Measurements from ENCODE around the gene LILRB3.
"Not testable (repeated sequence)": the region's sequence is repeated elsewhere in the genome, so short reads cannot be mapped to it uniquely, and the experiment has no call there.

The LILRB3 gene

GRCh38 chr19:54242234-54242633 lies 19.4 kb upstream of the LILRB3 start:
- DNase-seq: not testable (repeated sequence)

- not testable (repeated sequence) for DNase-seq
Measured at GRCh38 chr19:54240372-54241336, 17.8 kb upstream of the LILRB3 start.

GRCh38 chr19:54239491-54240371 lies 16.9 kb upstream of the LILRB3 start:
- DNase-seq: not testable (repeated sequence)

GRCh38 chr19:54233941-54234340 lies 11.1 kb upstream of the LILRB3 start:
- DNase-seq: no peak

GRCh38 chr19:54231077-54231931 lies 8.5 kb upstream of the LILRB3 start:
- peak; percentile 91 for DNase-seq

GRCh38 chr19:54230031-54230430 lies 7.2 kb upstream of the LILRB3 start:
- no peak for DNase-seq

GRCh38 chr19:54229146-54229545 lies 6.3 kb upstream of the LILRB3 start:
- no peak for DNase-seq

- not testable (repeated sequence) for DNase-seq
Measured at GRCh38 chr19:54224619-54225018, 1.8 kb upstream of the LILRB3 start.

GRCh38 chr19:54223937-54224281 lies 1.1 kb upstream of the LILRB3 start:
- DNase-seq: not testable (repeated sequence)

GRCh38 chr19:54223277-54223936 lies 600 bp upstream of the LILRB3 start:
- not testable (repeated sequence) for DNase-seq

GRCh38 chr19:54221947-54222346 lies 860 bp downstream of the LILRB3 start:
- DNase-seq: not testable (repeated sequence)

GRCh38 chr19:54219702-54220101 lies 3.1 kb downstream of the LILRB3 start:
- DNase-seq: not testable (repeated sequence)

- no peak for DNase-seq
Measured at GRCh38 chr19:54218960-54219661, 3.7 kb downstream of the LILRB3 start.

- no peak for DNase-seq
Measured at GRCh38 chr19:54218259-54218658, 4.5 kb downstream of the LILRB3 start.

- not testable (repeated sequence) for DNase-seq
Measured at GRCh38 chr19:54217517-54218247, 5.1 kb downstream of the LILRB3 start.

GRCh38 chr19:54216869-54217268 lies 5.9 kb downstream of the LILRB3 start:
- DNase-seq: no peak

GRCh38 chr19:54214734-54215133 lies 8.1 kb downstream of the LILRB3 start:
- DNase-seq: not testable (repeated sequence)

- not testable (repeated sequence) for DNase-seq
Measured at GRCh38 chr19:54214217-54214616, 8.6 kb downstream of the LILRB3 start.

GRCh38 chr19:54211235-54211634 lies 11.6 kb downstream of the LILRB3 start:
- DNase-seq: no peak

- no peak for DNase-seq
Measured at GRCh38 chr19:54209811-54210494, 12.9 kb downstream of the LILRB3 start.

Measured in retina (tissue), 1 donor.